K562 (cell line): ENCODE data around the gene B3GNT4. TPM values are rescaled to one million over a fixed set of nuclear protein-coding genes. Genes with fewer than 3 reads are reported as not detected.

Experiments used
- CBX8 ChIP-seq: fragments of 200-600 bp; sonication (generic); IDR thresholded peaks from 2 replicates; pipeline ENCODE4 v1.6.1; 2012; ENCODE audit warnings: borderline replicate concordance, mixed run types, low read depth, mild to moderate bottlenecking, moderate library complexity, mixed read lengths, low read length, control low read depth, inconsistent platforms; ENCODE audit not compliant: poor library complexity, severe bottlenecking; ENCODE audit errors: extremely low read depth
- GTF2A2 ChIP-seq: IDR thresholded peaks from 2 replicates; pipeline ENCODE4 v1.6.1; 2016; ENCODE audit warnings: mild to moderate bottlenecking, missing genetic modification characterization, missing compliant biosample characterization
- HDAC2 ChIP-seq: fragments of 450-650 bp; IDR thresholded peaks from 2 replicates; pipeline ENCODE4 v1.6.1; 2016; ENCODE audit warnings: mild to moderate bottlenecking
- HNRNPK ChIP-seq: fragments of 200-400 bp; formaldehyde crosslinking; IDR thresholded peaks from one replicate; pipeline ENCODE4 v1.6.1; 2018; ENCODE audit warnings: mild to moderate bottlenecking, low read depth, low read length; ENCODE audit not compliant: poor library complexity, severe bottlenecking
- HNRNPL ChIP-seq: fragments of 200-400 bp; formaldehyde crosslinking; IDR thresholded peaks from 2 replicates; pipeline ENCODE4 v1.6.1; 2017; ENCODE audit warnings: low read depth, mild to moderate bottlenecking, low read length
- KHSRP ChIP-seq: fragments of 450-650 bp; IDR thresholded peaks from 2 replicates; pipeline ENCODE4 v1.6.1; 2017
- MCM3 ChIP-seq: fragments of 450-650 bp; IDR thresholded peaks from 2 replicates; pipeline ENCODE4 v1.6.1; 2016
- MCM5 ChIP-seq: fragments of 450-650 bp; IDR thresholded peaks from 2 replicates; pipeline ENCODE4 v1.6.1; 2016; ENCODE audit warnings: low read depth
- MTA2 ChIP-seq: fragments of 450-650 bp; IDR thresholded peaks from 2 replicates; pipeline ENCODE4 v1.6.1; 2016; ENCODE audit warnings: low read depth
- NFYB ChIP-seq: IDR thresholded peaks from 2 replicates; pipeline ENCODE4 v1.6.1; 2011; ENCODE audit warnings: mild to moderate bottlenecking, moderate library complexity; ENCODE audit not compliant: insufficient read length; ENCODE audit errors: extremely low read depth
- PRPF4 ChIP-seq: fragments of 200-400 bp; formaldehyde crosslinking; IDR thresholded peaks from one replicate; pipeline ENCODE4 v1.6.1; 2017; ENCODE audit warnings: low read length, low read depth, mild to moderate bottlenecking; ENCODE audit not compliant: insufficient read depth, poor library complexity, severe bottlenecking
- PTTG1 ChIP-seq: fragments of 450-650 bp; IDR thresholded peaks from 2 replicates; pipeline ENCODE4 v1.6.1; 2016; ENCODE audit warnings: low read depth, mild to moderate bottlenecking, missing genetic modification characterization, missing compliant biosample characterization
- RHOXF2B ChIP-seq: fragments of 250-450 bp; sonication (Bioruptor Pico); conservative IDR thresholded peaks from 2 replicates; pipeline ENCODE4 v1.5.1; 2021
- SMAD1 ChIP-seq: fragments of 150-350 bp; IDR thresholded peaks from 2 replicates; pipeline ENCODE4 v1.6.1; 2014; ENCODE audit warnings: low read length, low read depth; ENCODE audit not compliant: partially characterized antibody
- SRSF7 ChIP-seq: fragments of 200-400 bp; formaldehyde crosslinking; optimal IDR thresholded peaks from 2 replicates; pipeline ENCODE3; 2017; ENCODE audit warnings: mild to moderate bottlenecking, low read depth, low read length
- SUPT5H ChIP-seq: fragments of 450-650 bp; IDR thresholded peaks from 2 replicates; pipeline ENCODE4 v1.6.1; 2016
- YBX1 ChIP-seq: fragments of 450-650 bp; IDR thresholded peaks from 2 replicates; pipeline ENCODE4 v1.7.1; 2016; ENCODE audit warnings: mild to moderate bottlenecking
- ZNF551 ChIP-seq: fragments of 250-450 bp; sonication (Bioruptor Pico); IDR thresholded peaks from 2 replicates; pipeline ENCODE4 v1.5.0; 2021; ENCODE audit warnings: mild to moderate bottlenecking, moderate library complexity
- ZNF77 ChIP-seq: fragments of 250-450 bp; sonication (Bioruptor Pico); IDR thresholded peaks from 2 replicates; pipeline ENCODE4 v1.5.0; 2020
- polyA plus RNA-seq, 8 experiments: library from polyadenylated mRNA; depleted of rRNA in 4 of 8; stranded (reverse) in 5 of 8; unstranded in 3 of 8; fragments of >200 nt; fragmentation: Nextera tagmentation in 2 of 8; fragmentation: Illumina TruSeq in 1 of 8; extraction: Ambion mirVana in 2 of 8; extraction: Trizol in 1 of 8; gene quantifications; 2 replicates each; pipeline versions ENCODE4 v1.2.1 to v1.2.3, GENCODE V29; 2011 to 2014; ENCODE audit warnings: inconsistent platforms in 1 of 8, missing spikeins in 1 of 8
- total RNA-seq, 7 experiments: library from RNA; depleted of rRNA in 6 of 7; stranded (reverse); fragments of >200 nt in 6 of 7; fragmentation: Illumina TruSeq in 2 of 7; extraction: Trizol in 2 of 7; gene quantifications; 2 replicates each; pipeline versions ENCODE4 v1.2.1 to v1.2.3, GENCODE V29; 2011 to 2021; ENCODE audit warnings: low replicate concordance in 1 of 7
- TF ChIP-seq, protein P1 (sequence below): IDR thresholded peaks from 2 replicates; pipeline ENCODE4 v1.6.1; 2011; ENCODE audit warnings: borderline replicate concordance, low read depth, mild to moderate bottlenecking, moderate library complexity, low read length; ENCODE audit not compliant: insufficient read depth, poor library complexity, severe bottlenecking
- TF ChIP-seq, protein P2 (sequence below): fragments of 450-650 bp; IDR thresholded peaks from 2 replicates; pipeline ENCODE4 v1.6.1; 2016; ENCODE audit warnings: borderline replicate concordance
- TF ChIP-seq, protein P3 (sequence below), 3 experiments: IDR thresholded peaks in 2 of 3; conservative IDR thresholded peaks in 1 of 3; 2 replicates each; pipeline ENCODE4 v1.5.1; 2011 to 2012; ENCODE audit warnings: low read length in 3 of 3, mild to moderate bottlenecking in 3 of 3, control low read depth in 2 of 3, improper control_type of control experiment in 1 of 3, inconsistent platforms in 1 of 3, low read depth in 1 of 3, mixed read lengths in 1 of 3, moderate library complexity in 1 of 3; ENCODE audit not compliant: insufficient read depth in 2 of 3
- TF ChIP-seq, protein P4 (sequence below): sonication (generic); formaldehyde crosslinking; IDR thresholded peaks from 2 replicates; pipeline ENCODE4 v1.8.0; 2022; ENCODE audit warnings: missing genetic modification reagents, mild to moderate bottlenecking, moderate library complexity, borderline replicate concordance

Gene B3GNT4
- total and polyA plus RNA-seq, 9 of the 15 experiments (the other 6 are each of a cell fraction or from before 2014, with no cell fraction given): 0.17 to 3.2 (median 1.3) TPM

DNA sequence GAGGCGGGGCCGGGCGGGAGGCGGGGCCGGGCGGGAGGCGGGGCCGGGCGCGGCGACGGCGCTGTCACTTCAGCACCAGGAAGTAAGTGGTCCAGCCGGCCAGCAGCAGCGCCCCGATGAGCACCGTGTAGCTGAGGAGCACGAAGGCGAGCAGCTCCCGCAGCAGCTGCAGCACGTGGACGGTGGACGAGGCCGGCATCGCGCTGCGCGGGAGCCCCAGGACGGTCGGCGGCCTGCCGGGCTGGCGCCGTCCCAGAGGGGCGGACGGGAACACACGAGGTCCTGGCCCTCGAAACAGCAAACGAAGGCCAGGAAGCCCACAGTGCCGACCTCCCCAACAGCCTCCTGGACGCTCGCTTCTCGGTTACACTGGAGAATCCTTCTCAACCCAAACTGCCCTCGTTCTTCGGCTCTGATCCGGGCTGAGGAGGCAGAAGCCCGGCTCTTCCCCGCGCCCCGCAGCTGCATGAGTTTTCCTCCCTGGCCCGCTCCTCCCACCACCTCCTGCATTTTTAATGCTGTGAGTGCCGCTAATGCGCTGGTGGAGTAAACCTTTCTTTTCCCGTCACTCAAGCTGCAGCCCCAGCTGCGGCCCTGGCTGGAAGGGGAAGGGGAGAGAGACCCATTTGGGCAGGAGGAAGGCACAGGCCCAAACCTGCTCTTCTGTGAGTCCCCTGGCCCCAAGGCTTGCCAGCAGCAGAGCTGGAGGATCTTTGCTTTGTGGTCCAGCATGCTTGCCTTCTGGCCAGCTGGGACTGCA is 23.0 kb downstream of the B3GNT4 start (continued):
- TF ChIP-seq, protein P1, sequence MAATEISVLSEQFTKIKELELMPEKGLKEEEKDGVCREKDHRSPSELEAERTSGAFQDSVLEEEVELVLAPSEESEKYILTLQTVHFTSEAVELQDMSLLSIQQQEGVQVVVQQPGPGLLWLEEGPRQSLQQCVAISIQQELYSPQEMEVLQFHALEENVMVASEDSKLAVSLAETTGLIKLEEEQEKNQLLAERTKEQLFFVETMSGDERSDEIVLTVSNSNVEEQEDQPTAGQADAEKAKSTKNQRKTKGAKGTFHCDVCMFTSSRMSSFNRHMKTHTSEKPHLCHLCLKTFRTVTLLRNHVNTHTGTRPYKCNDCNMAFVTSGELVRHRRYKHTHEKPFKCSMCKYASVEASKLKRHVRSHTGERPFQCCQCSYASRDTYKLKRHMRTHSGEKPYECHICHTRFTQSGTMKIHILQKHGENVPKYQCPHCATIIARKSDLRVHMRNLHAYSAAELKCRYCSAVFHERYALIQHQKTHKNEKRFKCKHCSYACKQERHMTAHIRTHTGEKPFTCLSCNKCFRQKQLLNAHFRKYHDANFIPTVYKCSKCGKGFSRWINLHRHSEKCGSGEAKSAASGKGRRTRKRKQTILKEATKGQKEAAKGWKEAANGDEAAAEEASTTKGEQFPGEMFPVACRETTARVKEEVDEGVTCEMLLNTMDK: peak; percentile 29
- TF ChIP-seq SUPT5H: no peak
- TF ChIP-seq NFYB: no peak
- TF ChIP-seq MCM5: no peak
- no peak for TF ChIP-seq PTTG1
- TF ChIP-seq SRSF7: no peak
- TF ChIP-seq KHSRP: no peak
- no peak for TF ChIP-seq ZNF77 (CRISPR knock-in tag)
- TF ChIP-seq, protein P2, sequence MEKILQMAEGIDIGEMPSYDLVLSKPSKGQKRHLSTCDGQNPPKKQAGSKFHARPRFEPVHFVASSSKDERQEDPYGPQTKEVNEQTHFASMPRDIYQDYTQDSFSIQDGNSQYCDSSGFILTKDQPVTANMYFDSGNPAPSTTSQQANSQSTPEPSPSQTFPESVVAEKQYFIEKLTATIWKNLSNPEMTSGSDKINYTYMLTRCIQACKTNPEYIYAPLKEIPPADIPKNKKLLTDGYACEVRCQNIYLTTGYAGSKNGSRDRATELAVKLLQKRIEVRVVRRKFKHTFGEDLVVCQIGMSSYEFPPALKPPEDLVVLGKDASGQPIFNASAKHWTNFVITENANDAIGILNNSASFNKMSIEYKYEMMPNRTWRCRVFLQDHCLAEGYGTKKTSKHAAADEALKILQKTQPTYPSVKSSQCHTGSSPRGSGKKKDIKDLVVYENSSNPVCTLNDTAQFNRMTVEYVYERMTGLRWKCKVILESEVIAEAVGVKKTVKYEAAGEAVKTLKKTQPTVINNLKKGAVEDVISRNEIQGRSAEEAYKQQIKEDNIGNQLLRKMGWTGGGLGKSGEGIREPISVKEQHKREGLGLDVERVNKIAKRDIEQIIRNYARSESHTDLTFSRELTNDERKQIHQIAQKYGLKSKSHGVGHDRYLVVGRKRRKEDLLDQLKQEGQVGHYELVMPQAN: peak; percentile 81; the same call in 1 of the 2 replicates
- no peak for TF ChIP-seq GTF2A2 (tag)
- TF ChIP-seq RHOXF2B (CRISPR knock-in tag): no peak
- TF ChIP-seq HNRNPL: no peak
- TF ChIP-seq HDAC2: no peak
- no peak for TF ChIP-seq SMAD1
- TF ChIP-seq MTA2: no peak
- TF ChIP-seq PRPF4: no peak
- TF ChIP-seq HNRNPK: no peak
- no peak for TF ChIP-seq YBX1
- no peak for TF ChIP-seq CBX8
- TF ChIP-seq, protein P3, sequence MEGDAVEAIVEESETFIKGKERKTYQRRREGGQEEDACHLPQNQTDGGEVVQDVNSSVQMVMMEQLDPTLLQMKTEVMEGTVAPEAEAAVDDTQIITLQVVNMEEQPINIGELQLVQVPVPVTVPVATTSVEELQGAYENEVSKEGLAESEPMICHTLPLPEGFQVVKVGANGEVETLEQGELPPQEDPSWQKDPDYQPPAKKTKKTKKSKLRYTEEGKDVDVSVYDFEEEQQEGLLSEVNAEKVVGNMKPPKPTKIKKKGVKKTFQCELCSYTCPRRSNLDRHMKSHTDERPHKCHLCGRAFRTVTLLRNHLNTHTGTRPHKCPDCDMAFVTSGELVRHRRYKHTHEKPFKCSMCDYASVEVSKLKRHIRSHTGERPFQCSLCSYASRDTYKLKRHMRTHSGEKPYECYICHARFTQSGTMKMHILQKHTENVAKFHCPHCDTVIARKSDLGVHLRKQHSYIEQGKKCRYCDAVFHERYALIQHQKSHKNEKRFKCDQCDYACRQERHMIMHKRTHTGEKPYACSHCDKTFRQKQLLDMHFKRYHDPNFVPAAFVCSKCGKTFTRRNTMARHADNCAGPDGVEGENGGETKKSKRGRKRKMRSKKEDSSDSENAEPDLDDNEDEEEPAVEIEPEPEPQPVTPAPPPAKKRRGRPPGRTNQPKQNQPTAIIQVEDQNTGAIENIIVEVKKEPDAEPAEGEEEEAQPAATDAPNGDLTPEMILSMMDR (IDR thresholded peaks at IDR 0.05 in 2 of 3, conservative IDR thresholded peaks at IDR 0.05 in 1 of 3; ENCODE audit: insufficient read depth in 2 of 3, low read depth in 1 of 3, low read length in 3 of 3): no peak
- TF ChIP-seq, protein P4, sequence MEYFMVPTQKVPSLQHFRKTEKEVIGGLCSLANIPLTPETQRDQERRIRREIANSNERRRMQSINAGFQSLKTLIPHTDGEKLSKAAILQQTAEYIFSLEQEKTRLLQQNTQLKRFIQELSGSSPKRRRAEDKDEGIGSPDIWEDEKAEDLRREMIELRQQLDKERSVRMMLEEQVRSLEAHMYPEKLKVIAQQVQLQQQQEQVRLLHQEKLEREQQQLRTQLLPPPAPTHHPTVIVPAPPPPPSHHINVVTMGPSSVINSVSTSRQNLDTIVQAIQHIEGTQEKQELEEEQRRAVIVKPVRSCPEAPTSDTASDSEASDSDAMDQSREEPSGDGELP (CRISPR knock-in tag): peak; percentile 82; the same call in 1 of the 2 replicates
- no peak for TF ChIP-seq ZNF551 (CRISPR knock-in tag)
- TF ChIP-seq MCM3: no peak
